Activated naive CD4-positive, alpha-beta T cell treated with anti-CD3 and anti-CD28 coated beads for 36 hours (primary cell): Measurements from ENCODE around the gene KRT2. TPM values are rescaled to one million over a fixed set of nuclear protein-coding genes. Genes with fewer than 3 reads are reported as not detected.

Experiments used
- CTCF ChIA-PET: fragments of 350-600 bp; sonication (Branson Sonifier 250); formaldehyde crosslinking; loops from one replicate; lab custom pipeline; 2021; ENCODE audit warnings: antibody characterized with exemption; lab: Charles Lee
- DNase-seq: peaks from one replicate; pipeline ENCODE4 v3.0.0-alpha.2; 2020
- H3K27ac Mint-ChIP-seq: one replicate; pipeline ENCODE4 v1.8.0; 2021; ENCODE audit warnings: mild to moderate bottlenecking, mixed read lengths
- H3K27me3 Mint-ChIP-seq: one replicate; pipeline ENCODE4 v1.8.0; 2021; ENCODE audit warnings: low read depth, mixed read lengths
- H3K36me3 Mint-ChIP-seq: one replicate; pipeline ENCODE4 v1.8.0; 2021; ENCODE audit warnings: low read depth, mixed read lengths
- H3K4me1 Mint-ChIP-seq: one replicate; pipeline ENCODE4 v1.8.0; 2021; ENCODE audit warnings: low read depth, mixed read lengths
- H3K4me3 Mint-ChIP-seq: one replicate; pipeline ENCODE4 v1.8.0; 2021; ENCODE audit warnings: mild to moderate bottlenecking, moderate library complexity, mixed read lengths
- H3K9me3 Mint-ChIP-seq: one replicate; pipeline ENCODE4 v1.8.0; 2021; ENCODE audit warnings: mixed read lengths
- intact Hi-C: fragments of 100-400 bp; cut with micrococcal nuclease; formaldehyde crosslinking; loops from one replicate; pipeline ENCODE4 v1.15.1; 2023
- total RNA-seq, 2 experiments: library from RNA; stranded (reverse); gene quantifications; one replicate each; pipeline ENCODE4 v1.2.3, GENCODE V29; 2021

Gene KRT2
- total RNA-seq, 2 experiments from 2014 or later: not detected

GRCh38 chr12:52601671-52602070 is 50.3 kb downstream of the KRT2 start:
- DNase-seq: peak; percentile 3
- CTCF ChIA-PET: interaction anchor here (1.0 kb wide), 1 partner anchor 15 kb away, joined by 3 read pairs; no protein-coding TSS in a partner anchor
- H3K27me3 Mint-ChIP-seq: no peaks in the 10 kb centered on the region
- intact Hi-C loops: no loop called here
- H3K27ac Mint-ChIP-seq: no peak overlapping the region
- peaks cover under 1% of the 10 kb centered on the region for H3K36me3 Mint-ChIP-seq
- H3K4me1 Mint-ChIP-seq: peaks cover 46% of the 10 kb centered on the region
- no peaks in the 10 kb centered on the region for H3K9me3 Mint-ChIP-seq
- no peak overlapping the region for H3K4me3 Mint-ChIP-seq

GRCh38 chr12:52600941-52601481 is 51.0 kb downstream of the KRT2 start, which contains the start of gene KRT72:
TSS of gene KRT72 (minus strand) at chr12:52601463. CDS start at chr12:52601452, 11 bp downstream.
- peak; percentile 1 for DNase-seq
- H3K27ac Mint-ChIP-seq: no peak within 1 kb of the TSS

GRCh38 chr12:52600475-52600874 is 51.5 kb downstream of the KRT2 start:
- peaks cover 37% of the 10 kb centered on the region for H3K4me1 Mint-ChIP-seq
- CTCF ChIA-PET: interaction anchor here (1.2 kb wide), 1 partner anchor 279 kb away, joined by 3 read pairs; no protein-coding TSS in a partner anchor
- no peak overlapping the region for H3K27ac Mint-ChIP-seq
- H3K9me3 Mint-ChIP-seq: no peaks in the 10 kb centered on the region
- intact Hi-C loops: no loop called here
- H3K4me3 Mint-ChIP-seq: no peak overlapping the region
- DNase-seq: no peak
- no peaks in the 10 kb centered on the region for H3K36me3 Mint-ChIP-seq
- no peaks in the 10 kb centered on the region for H3K27me3 Mint-ChIP-seq

More at GRCh38 chr12:52600941-52601481, 51.0 kb downstream of the KRT2 start, which contains the start of gene KRT72:
- H3K36me3 Mint-ChIP-seq: no peaks in the 10 kb centered on the region
- no peaks in the 10 kb centered on the region for H3K9me3 Mint-ChIP-seq
- peaks cover 41% of the 10 kb centered on the region for H3K4me1 Mint-ChIP-seq
- H3K4me3 Mint-ChIP-seq: no peak within 1 kb of the TSS
- CTCF ChIA-PET: no interaction called here
- H3K27me3 Mint-ChIP-seq: no peaks in the 10 kb centered on the region
- intact Hi-C loops: no loop called here

- peaks cover 34% of the 10 kb centered on the region for H3K4me1 Mint-ChIP-seq
- CTCF ChIA-PET: interaction anchor here (0.7 to 1.2 kb wide), 2 partner anchors 14 to 280 kb away, joined by 3 read pairs; no protein-coding TSS in a partner anchor
- H3K4me3 Mint-ChIP-seq: no peak overlapping the region
- H3K27me3 Mint-ChIP-seq: no peaks in the 10 kb centered on the region
- no peak for DNase-seq
- no peaks in the 10 kb centered on the region for H3K9me3 Mint-ChIP-seq
- no peaks in the 10 kb centered on the region for H3K36me3 Mint-ChIP-seq
- H3K27ac Mint-ChIP-seq: no peak overlapping the region
- intact Hi-C loops: no loop called here
Measured at GRCh38 chr12:52600071-52600470, 51.9 kb downstream of the KRT2 start.

GRCh38 chr12:52598966-52599365 is 53.0 kb downstream of the KRT2 start:
- Mint-ChIP-seq H3K36me3 (no peaks in the 10 kb centered on the region), H3K27me3 (no peaks in the 10 kb centered on the region), H3K4me3 (no peak overlapping the region), H3K4me1 (peaks cover 24% of the 10 kb centered on the region), H3K27ac (no peak overlapping the region), H3K9me3 (no peaks in the 10 kb centered on the region)
- intact Hi-C loops: no loop called here
- DNase-seq: no peak
- CTCF ChIA-PET: interaction anchor here (0.9 kb wide), 1 partner anchor 94 kb away, joined by 3 read pairs; no protein-coding TSS in a partner anchor

Other genes with a start within 250 kb of the KRT2 start
- gene KRT82, start 245.9 kb downstream of the KRT2 start, total RNA-seq: not detected
- not detected for gene KRT75, start 217.8 kb downstream of the KRT2 start, total RNA-seq
- not detected for gene KRT6B, start 200.1 kb downstream of the KRT2 start, total RNA-seq
- not detected for gene KRT6C, start 178.4 kb downstream of the KRT2 start, total RNA-seq
- not detected for gene KRT6A, start 159.0 kb downstream of the KRT2 start, total RNA-seq
- not detected for gene KRT5, start 131.8 kb downstream of the KRT2 start, total RNA-seq
- not detected for gene KRT71, start 99.1 kb downstream of the KRT2 start, total RNA-seq
- not detected for gene KRT74, start 78.4 kb downstream of the KRT2 start, total RNA-seq
- gene KRT72, start 50.7 kb downstream of the KRT2 start, total RNA-seq: 1 to 10 TPM; 2.3 TPM
- 1 to 10 TPM; 1.4 to 2.1 TPM for gene KRT73, start 33.7 kb downstream of the KRT2 start, total RNA-seq
- gene KRT1, start 28.2 kb upstream of the KRT2 start, total RNA-seq: not detected
- gene KRT77, start 51.3 kb upstream of the KRT2 start, total RNA-seq: not detected
- gene KRT76, start 125.1 kb upstream of the KRT2 start, total RNA-seq: not detected
- gene KRT3, start 143.9 kb upstream of the KRT2 start, total RNA-seq: not detected
- gene KRT4, start 161.9 kb upstream of the KRT2 start, total RNA-seq: not detected
- gene KRT79, start 182.1 kb upstream of the KRT2 start, total RNA-seq: not detected
- not detected for gene KRT78, start 196.8 kb upstream of the KRT2 start, total RNA-seq